Prostate gland (tissue), 2 donors: ENCODE results near the gene SIGLEC15.

ENCODE experiments used
- POLR2AphosphoS5 ChIP-seq: sonication (generic); formaldehyde crosslinking; IDR thresholded peaks from one replicate; pipeline ENCODE4 v1.6.1; 2017; ENCODE audit warnings: antibody characterized with exemption
- TF ChIP-seq, protein P1 (sequence below), 4 experiments: fragments of 200-600 bp in 2 of 4; fragments of 450-650 bp in 2 of 4; sonication (generic) in 2 of 4; IDR thresholded peaks; 1 replicate in 3 of 4; 2 replicates in 1 of 4; pipeline ENCODE4 v1.5.1; 2016 to 2019; ENCODE audit warnings: antibody characterized with exemption in 4 of 4, mild to moderate bottlenecking in 2 of 4, moderate library complexity in 2 of 4

- TF ChIP-seq, protein P1, sequence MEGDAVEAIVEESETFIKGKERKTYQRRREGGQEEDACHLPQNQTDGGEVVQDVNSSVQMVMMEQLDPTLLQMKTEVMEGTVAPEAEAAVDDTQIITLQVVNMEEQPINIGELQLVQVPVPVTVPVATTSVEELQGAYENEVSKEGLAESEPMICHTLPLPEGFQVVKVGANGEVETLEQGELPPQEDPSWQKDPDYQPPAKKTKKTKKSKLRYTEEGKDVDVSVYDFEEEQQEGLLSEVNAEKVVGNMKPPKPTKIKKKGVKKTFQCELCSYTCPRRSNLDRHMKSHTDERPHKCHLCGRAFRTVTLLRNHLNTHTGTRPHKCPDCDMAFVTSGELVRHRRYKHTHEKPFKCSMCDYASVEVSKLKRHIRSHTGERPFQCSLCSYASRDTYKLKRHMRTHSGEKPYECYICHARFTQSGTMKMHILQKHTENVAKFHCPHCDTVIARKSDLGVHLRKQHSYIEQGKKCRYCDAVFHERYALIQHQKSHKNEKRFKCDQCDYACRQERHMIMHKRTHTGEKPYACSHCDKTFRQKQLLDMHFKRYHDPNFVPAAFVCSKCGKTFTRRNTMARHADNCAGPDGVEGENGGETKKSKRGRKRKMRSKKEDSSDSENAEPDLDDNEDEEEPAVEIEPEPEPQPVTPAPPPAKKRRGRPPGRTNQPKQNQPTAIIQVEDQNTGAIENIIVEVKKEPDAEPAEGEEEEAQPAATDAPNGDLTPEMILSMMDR (IDR thresholded peaks at IDR 0.05) = no peak
- no peak for TF ChIP-seq POLR2AphosphoS5
These were observed 49.2 kb downstream of the SIGLEC15 start for GRCh38 chr18:45874491-45875184.
